Measurements from ENCODE around the gene ABCB9. TPM values are rescaled to one million over a fixed set of nuclear protein-coding genes. Genes with fewer than 3 reads are reported as not detected.

The ABCB9 gene
- total RNA-seq, 6 experiments from 2014 or later, result 9.2 to 11.1 (median 10.0) TPM

GRCh38 chr12:122961531-122962329 is 4.5 kb downstream of the ABCB9 start:
- no peak for DNase-seq
- TF ChIP-seq, protein P1, sequence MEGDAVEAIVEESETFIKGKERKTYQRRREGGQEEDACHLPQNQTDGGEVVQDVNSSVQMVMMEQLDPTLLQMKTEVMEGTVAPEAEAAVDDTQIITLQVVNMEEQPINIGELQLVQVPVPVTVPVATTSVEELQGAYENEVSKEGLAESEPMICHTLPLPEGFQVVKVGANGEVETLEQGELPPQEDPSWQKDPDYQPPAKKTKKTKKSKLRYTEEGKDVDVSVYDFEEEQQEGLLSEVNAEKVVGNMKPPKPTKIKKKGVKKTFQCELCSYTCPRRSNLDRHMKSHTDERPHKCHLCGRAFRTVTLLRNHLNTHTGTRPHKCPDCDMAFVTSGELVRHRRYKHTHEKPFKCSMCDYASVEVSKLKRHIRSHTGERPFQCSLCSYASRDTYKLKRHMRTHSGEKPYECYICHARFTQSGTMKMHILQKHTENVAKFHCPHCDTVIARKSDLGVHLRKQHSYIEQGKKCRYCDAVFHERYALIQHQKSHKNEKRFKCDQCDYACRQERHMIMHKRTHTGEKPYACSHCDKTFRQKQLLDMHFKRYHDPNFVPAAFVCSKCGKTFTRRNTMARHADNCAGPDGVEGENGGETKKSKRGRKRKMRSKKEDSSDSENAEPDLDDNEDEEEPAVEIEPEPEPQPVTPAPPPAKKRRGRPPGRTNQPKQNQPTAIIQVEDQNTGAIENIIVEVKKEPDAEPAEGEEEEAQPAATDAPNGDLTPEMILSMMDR (IDR thresholded peaks at IDR 0.05), result no peak
- no peak overlapping the region for H3K27ac Mint-ChIP-seq

DNA sequence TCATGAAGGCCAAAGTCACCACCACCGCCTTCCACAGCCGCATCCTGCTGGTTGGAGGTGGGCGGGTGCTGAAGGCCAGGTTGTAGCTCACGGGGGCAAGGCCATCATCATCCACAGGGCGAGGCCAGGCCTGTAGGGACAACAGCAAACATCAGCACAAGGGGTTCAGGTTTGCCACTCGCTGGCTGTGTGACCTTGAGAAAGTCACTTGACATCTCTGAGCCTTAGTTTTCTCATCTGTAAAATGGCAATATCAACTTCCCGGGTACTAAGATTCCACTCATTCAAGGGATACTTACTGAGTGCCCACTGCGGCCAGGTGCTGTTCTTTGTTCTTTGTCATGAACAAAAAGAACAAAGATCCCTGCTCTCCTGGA is 6.1 kb downstream of the ABCB9 start:
- Mint-ChIP-seq H3K4me3 (no peak overlapping the region), H3K4me1 (ENCODE audit: low read depth) (peaks cover 13% of the 10 kb centered on the region), H3K27me3 (ENCODE audit: insufficient read depth) (no peaks in the 10 kb centered on the region; the same call in 1 of the 2 replicates), H3K36me3 (ENCODE audit: low read depth) (no peaks in the 10 kb centered on the region), H3K9me3 (no peaks in the 10 kb centered on the region), H3K27ac (no peak overlapping the region)
- DNase-seq, result no peak
- TF ChIP-seq, protein P1 (IDR thresholded peaks at IDR 0.05), result no peak

More at GRCh38 chr12:122961531-122962329, 4.5 kb downstream of the ABCB9 start:
- Mint-ChIP-seq H3K27me3 (ENCODE audit: insufficient read depth) (no peaks in the 10 kb centered on the region; the same call in 1 of the 2 replicates), H3K4me1 (ENCODE audit: low read depth) (peaks cover 14% of the 10 kb centered on the region), H3K9me3 (no peaks in the 10 kb centered on the region), H3K36me3 (ENCODE audit: low read depth) (no peaks in the 10 kb centered on the region), H3K4me3 (no peak overlapping the region)

DNA sequence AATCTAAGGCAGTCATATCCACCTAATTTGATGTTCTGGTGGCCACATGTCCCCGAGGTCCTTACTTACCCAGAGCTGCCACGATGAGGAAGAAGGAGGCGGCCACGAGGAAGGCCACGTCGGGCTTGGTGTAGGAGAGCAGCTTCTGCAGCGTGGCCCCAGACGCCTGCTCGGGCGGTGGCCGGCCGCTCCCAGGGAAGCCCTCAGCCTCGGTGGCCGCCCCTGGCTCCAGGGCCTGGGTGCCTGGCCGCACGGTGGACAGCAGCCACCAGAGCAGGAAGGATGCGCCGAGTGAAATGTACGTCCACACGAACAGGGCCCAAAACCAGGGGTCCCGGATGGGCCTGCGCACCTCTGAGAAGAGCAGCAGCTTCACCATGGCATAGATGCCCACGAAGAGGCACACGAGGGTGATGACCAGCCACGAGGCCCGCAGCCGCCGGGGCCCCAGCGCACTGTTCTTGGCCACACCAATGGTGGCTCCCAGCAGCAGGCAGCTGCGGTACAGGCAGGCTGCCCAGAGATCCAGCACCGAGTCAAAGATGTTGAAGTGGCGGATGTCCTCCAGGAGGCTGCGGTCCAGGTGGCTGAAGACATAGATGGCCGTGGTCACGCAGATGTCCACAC is 6.6 kb downstream of the ABCB9 start:
- DNase-seq, result no peak
- H3K27ac Mint-ChIP-seq, result no peak overlapping the region
- H3K9me3 Mint-ChIP-seq, result no peaks in the 10 kb centered on the region
- H3K4me1 Mint-ChIP-seq (ENCODE audit: low read depth), result peaks cover 8% of the 10 kb centered on the region
- no peaks in the 10 kb centered on the region; the same call in 1 of the 2 replicates for H3K27me3 Mint-ChIP-seq (ENCODE audit: insufficient read depth)
- no peak overlapping the region for H3K4me3 Mint-ChIP-seq
- TF ChIP-seq, protein P1 (IDR thresholded peaks at IDR 0.05), result no peak
- no peaks in the 10 kb centered on the region for H3K36me3 Mint-ChIP-seq (ENCODE audit: low read depth)

GRCh38 chr12:122958198-122958888 is 7.9 kb downstream of the ABCB9 start:
- TF ChIP-seq, protein P1 (IDR thresholded peaks at IDR 0.05), result no peak

DNA sequence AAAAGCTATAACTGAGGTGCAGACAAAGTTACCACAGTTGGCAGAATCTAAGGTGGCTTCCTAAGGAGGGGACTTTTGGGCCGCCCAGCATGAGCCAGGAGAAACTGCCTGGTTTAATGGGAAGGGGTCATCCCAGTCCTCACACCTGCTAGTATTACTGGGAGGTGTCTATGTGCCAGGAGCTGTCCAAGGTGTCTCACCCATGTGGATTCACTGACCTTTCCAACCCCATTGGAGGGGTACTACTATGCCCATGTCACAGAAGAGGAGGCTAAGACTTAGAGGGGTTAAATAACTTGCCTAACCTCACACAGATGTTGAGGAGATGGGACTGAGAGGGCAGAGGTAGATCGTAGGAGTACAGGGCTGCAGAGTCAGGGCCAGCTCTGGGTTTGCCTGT is 10.2 kb downstream of the ABCB9 start:
- no peaks in the 10 kb centered on the region; the same call in none of the 2 replicates for H3K27me3 Mint-ChIP-seq (ENCODE audit: insufficient read depth)
- no peak overlapping the region for H3K4me3 Mint-ChIP-seq
- peaks cover 12% of the 10 kb centered on the region for H3K4me1 Mint-ChIP-seq (ENCODE audit: low read depth)
- no peaks in the 10 kb centered on the region for H3K36me3 Mint-ChIP-seq (ENCODE audit: low read depth)
- H3K9me3 Mint-ChIP-seq, result no peaks in the 10 kb centered on the region
- no peak overlapping the region for H3K27ac Mint-ChIP-seq
- DNase-seq, result no peak
- TF ChIP-seq, protein P1 (IDR thresholded peaks at IDR 0.05), result no peak

More at GRCh38 chr12:122958198-122958888, 7.9 kb downstream of the ABCB9 start:
- Mint-ChIP-seq H3K36me3 (ENCODE audit: low read depth) (no peaks in the 10 kb centered on the region), H3K9me3 (no peaks in the 10 kb centered on the region), H3K4me3 (no peak overlapping the region), H3K27me3 (ENCODE audit: insufficient read depth) (no peaks in the 10 kb centered on the region; the same call in 1 of the 2 replicates), H3K27ac (no peak overlapping the region), H3K4me1 (ENCODE audit: low read depth) (peaks cover 6% of the 10 kb centered on the region; the same call in 1 of the 2 replicates)
- no peak for DNase-seq

All from HFFc6 (cell line).